ENCODE data around the gene DPP6.
"Not testable (repeated sequence)": the region's sequence is repeated elsewhere in the genome, so short reads cannot be mapped to it uniquely, and the experiment has no call there.

DNA sequence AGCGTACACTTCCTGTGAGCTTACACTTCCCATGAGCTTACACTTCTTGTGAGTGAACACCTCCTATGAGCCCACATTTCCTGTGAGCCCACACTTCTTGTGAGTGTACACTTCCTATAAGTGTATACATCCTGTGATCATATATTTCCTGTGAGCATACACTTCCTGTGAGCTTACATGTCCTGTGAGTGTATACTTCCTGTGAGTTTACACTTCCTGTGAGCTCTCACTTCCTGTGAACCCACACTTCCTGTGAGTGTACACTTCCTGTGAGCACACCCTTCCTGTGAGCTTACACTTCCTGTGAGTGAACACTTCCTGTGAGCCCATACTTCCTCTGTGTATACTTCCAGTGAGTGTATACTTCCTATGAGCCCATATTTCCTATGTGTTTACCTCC lies 82.5 kb downstream of the DPP6 start:
- TF ChIP-seq CREB1 (CRISPR knock-in tag; IDR thresholded peaks at IDR 0.05; ENCODE audit: low read depth); CTCF (conservative IDR thresholded peaks at IDR 0.05; ENCODE audit: low read depth in 2 of 2): not testable (repeated sequence)
